NOMO-1 treated with dmso at 0.1 percent for 144 hours (cell line): ENCODE data around the gene RGS17.
"Not testable (repeated sequence)": the region's sequence is repeated elsewhere in the genome, so short reads cannot be mapped to it uniquely, and the experiment has no call there.

Source experiments
- DNase-seq: peaks from one replicate; lab custom pipeline; 2025; ENCODE audit not compliant: unreplicated experiment; lab: John Stamatoyannopoulos, UW

RGS17 gene, protein sequence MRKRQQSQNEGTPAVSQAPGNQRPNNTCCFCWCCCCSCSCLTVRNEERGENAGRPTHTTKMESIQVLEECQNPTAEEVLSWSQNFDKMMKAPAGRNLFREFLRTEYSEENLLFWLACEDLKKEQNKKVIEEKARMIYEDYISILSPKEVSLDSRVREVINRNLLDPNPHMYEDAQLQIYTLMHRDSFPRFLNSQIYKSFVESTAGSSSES

DNA sequence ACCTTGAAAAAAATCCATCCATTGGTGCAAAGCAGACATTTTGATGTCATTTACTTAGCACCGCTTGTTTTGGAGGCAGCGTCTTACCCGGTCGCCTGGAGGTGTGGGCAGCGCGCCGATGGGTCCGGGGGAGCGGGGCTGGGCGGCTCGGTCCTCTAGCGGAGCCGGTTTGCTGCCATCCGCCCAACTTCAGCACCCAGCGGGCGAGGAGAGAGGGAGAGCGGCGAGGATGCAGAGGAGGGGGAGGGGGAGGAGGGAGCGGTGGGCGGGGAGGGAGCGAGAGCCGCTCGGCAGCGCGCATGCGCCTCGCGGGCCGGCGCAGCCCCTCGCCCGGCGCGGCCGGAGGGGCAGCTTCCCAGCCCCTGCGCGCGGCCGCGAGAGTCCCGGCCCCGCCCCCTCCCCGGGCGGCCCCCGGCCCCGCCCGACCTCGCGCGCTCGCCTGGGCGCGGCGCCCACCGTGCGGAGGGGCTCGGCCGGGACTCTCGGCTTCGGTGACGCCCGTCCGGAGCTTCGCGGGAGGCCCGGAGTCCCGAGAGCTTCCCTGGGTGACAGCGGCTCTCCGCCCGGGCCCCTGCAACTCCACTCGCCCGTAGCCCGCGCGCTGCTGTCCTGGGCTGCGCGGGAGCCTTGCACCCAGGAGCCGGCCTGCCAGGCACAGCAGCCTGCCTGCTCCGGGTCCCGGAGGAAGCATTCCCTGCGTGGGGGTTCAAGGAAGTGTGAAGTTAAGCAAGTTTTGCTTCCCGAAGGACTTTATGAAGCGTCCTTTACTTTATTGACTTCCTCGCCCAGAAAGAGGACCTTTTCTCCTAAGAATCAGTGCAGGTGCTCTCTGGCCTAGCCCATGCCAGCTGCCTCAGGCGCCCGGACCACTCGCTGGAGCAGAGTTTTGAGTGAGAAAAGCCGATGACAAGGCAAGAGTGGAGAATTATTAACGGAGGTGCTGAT lies at the start of gene RGS17:
Gene RGS17, minus strand, starts transcription at position 246 of the 945 bp plus-strand sequence. CDS start 87,264 bp downstream, outside the sequence.
- no peak for DNase-seq

DNA sequence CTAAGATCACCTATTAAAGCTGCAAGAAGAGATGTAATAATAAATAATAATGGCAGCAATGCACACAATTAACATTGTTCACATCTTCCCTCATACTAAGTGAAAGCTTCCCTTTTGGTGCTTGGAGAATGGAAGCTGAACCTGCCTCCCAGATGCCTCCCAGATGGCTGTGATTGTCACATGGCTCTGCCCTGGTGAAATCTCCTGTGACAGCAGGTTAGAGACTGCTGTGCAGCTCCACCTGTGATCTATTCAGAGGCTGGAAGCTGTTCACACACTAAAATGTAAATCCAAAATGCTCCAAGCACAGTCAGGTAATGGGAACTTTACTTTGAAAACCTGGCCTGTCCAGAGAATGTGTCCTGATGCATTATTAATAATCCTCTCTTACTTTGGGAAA lies 41.7 kb upstream of the RGS17 start:
- DNase-seq, result no peak

DNA sequence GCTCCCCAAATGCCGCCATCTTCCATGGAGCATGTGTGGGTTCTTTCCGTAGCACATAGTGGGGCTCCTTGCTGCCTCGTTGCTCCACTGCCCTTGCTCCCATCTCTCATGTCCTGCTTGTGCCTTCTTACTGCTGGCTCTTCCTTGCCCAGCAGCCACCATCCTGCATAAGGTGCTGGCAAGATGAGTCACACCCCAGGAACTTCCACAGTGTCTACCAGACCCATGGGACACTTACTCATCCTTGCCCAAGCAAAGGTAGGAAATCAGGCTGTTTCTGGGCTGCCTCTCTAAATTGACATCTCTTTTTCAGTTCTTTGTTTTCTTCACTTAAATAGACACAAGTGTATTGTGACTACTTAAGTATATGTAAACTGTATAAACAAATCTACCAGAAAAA lies 39.4 kb upstream of the RGS17 start:
- no peak for DNase-seq

DNA sequence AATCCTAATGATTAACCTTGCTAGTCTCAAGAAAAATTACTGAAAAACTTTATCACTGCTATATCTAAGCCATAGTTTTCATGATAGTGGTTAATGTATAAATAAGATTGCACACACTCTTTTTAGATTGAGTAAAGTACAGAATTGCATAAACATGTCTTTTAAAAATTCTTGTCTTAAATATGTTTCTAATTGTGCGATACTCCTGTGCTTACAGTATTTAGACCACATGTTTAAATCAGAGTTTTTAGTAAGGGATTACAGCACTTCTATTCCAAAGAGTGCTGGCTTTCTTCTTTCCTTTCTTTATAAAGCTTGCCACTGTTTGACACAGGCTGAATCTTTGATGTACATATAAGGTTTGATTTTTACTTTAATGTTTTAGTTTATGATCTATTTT lies 36.8 kb upstream of the RGS17 start:
- DNase-seq, result no peak

DNA sequence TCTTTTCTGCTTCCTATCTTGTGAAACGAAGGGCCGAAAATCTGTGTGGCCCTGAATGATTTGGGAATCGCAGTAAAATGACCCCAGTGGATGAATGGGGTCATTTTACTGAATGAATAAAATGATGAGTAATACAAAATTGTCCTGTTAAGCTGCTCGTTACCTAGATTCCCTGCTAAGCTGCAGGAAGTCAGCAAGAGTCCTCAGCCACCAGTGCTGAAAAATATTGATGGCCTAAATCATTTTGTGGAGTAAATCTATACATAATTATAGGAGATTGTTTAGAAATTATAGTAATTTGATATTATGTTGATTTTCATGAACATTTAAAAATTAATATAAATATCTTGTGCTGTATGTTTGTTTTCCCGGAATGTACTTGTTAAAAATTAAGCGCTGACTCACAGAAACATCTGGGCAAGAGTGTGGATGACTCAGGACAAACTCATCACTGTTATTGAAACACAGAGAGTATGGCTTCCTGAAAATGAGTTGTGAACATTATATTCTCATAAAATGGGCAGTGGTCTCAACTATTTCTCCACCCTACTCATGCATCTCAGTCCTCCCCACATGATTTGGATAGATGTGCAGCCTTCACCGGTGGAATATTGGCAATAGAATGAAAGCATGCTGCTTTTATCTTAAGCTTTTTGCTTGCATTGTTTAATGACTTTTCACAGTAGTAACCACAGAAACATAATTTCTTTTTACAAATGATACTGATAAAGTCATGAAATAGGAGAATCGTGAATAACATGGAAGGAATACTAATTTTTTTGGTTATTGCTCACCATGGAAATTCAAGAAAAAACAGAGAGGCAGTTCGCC lies 36.2 kb upstream of the RGS17 start:
- no peak for DNase-seq

DNA sequence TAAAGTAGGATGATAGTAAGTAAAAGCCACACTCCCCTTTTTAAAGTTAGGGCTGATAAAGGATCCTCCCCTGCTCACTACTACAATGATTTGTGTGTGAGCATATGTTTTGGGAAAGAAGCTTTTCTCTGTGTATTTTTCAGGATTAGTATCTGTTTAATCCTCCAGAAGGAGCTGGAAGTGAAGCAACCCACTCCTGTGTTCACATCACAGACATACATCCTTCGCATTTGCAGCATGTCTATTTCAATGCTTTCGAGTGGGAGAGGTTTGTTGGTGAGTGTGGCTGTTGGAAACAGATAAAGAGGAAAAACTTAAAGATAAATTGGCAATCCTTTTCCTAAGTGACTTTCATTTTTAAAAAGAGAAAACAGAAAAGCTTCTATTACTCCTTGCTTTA lies 31.6 kb upstream of the RGS17 start:
- DNase-seq, result no peak

DNA sequence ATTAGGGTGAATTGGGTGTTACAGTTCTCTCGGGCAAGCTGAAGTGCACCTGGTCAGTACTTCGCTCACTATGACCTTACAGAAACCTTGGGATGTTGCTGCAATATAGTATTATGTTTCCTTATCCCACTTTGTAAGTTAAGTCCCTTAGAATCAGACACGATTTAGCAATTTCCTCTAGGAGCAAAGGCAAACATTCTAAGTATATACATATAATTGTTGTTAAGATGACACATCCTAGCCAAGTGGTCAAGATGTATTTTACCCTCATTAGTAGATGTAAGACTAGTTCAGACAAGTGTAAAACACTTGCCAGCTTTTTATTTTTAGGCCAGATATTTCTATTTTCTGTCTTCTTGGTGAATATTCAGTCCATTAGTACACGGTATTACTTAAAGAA lies 31.1 kb upstream of the RGS17 start:
- no peak for DNase-seq

DNA sequence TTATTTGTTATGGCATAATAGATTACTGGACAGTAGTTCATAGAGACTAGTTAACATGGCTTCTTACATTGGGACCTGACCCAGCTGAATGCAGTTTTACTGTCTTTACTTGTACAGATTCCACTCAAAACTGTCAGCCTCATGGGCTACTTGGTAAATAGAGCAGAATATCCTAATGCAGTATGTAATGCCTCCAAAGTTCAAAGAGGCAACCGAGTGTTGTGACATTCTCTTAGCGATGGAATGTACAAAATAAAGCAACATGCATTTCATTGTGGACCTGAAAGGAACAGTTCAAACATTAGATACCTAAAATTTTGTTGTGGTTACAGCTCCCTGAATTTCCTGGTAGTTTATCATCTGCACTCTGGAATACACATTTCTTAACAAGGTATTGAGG lies 29.1 kb upstream of the RGS17 start:
- no peak for DNase-seq

DNA sequence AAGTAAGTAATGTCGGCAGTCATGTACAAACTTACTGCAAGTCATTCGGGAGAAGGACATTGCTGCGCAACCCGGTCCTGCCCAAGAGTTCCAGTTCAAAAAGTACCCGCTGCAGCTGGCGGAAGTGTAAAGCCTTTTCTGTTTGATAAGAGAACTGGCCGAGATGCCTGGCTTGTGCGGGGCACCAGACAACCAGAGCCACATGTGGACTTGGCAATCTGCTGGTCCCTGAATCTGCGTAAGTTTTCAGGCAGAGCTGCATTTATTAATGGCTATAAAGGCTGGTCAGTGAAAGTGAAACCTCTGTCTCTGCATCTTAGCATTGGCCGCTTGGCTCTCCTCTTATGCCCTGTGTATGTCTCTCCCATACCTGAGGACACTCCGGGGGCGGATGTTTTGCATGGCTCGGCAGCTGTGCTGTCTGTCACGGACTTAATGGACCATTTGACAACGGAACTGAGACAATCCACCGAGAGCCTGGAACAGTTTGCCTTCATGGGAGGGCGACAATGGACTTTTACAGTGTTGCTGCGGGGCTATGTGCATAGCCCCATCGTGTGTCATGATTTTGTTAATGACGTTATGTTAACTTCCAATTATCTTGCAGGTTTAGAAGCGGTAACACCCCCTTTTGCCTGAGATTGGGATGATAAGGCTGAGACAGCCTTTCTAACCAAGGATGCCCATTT lies 19.8 kb upstream of the RGS17 start:
- DNase-seq, result no peak

DNA sequence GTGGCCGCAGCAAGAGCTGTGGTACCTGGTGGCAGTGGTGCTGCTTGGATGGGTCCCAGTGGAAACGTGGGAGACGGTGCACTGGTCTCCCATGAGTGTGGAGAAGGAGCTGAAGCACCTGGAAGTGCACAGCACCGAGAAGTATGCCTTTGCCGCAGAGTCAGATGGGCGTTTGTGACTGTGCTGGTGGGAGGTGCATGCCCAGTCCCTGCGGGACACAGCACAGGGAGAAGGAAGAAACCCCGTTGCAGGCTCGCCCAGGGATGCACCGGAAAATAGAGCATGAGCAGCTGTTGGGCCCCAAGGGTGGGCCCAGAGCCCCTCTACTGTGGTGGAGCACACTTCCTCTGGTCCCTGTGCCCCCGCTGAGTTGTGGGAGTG lies 19.3 kb upstream of the RGS17 start:
- no peak for DNase-seq

DNA sequence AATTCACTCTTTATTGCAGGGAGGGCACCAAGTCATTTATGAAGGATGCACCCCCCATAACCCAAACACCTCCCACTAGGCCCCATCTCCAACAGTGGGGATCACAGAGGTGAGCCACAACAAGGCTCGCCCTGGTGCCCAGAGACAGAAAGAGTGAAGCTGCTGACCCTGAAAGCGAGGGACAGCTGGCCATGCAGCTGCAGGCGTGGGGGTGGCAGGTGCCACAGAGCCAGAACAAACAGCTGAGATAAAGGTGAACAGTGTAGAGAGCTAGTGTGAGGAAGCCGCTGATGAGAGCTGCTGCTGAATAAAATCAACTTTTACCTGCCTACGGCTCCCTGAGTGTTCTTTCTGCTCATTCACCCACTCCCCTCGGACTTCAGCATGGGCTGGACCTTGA lies 18.8 kb upstream of the RGS17 start:
- DNase-seq, result no peak

DNA sequence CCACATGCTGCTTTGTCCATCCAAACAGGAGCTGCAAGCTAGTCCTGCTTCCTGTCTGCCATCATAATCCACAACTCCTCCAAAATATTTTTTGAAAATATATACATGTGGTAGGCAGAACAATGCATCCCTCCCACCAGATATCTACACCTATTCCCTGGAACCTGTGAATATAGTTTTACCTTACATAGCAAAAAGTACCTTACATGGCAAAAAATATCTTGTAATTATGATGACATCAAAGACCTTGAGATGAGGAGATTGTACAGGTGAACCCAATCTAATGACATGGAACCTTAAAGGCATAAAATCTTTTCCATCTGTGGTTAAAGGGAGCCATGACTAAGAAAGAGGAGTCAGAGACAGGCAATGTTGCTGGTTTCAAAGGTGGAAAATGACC lies 15.3 kb upstream of the RGS17 start:
- DNase-seq, result no peak

DNA sequence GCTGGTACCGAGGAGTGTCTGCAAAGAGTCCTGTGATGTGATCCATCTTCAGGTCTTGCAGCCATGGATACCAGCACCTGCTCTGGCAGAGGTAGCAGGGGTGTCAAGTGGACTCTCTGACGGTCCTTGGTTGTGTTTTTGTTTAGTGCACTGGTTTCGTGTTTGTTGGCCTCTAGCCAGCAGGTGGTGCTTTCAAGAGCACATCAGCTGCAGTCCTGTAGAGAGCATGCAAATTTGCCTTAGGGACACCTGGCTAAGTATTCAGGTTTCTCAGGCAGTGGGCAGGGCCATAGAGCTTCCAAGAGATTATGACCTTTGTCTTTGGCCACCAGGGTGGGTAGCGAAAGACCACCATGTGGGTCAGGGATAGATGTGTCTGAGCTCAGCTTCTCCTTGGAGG lies 14.5 kb upstream of the RGS17 start:
- no peak for DNase-seq

DNA sequence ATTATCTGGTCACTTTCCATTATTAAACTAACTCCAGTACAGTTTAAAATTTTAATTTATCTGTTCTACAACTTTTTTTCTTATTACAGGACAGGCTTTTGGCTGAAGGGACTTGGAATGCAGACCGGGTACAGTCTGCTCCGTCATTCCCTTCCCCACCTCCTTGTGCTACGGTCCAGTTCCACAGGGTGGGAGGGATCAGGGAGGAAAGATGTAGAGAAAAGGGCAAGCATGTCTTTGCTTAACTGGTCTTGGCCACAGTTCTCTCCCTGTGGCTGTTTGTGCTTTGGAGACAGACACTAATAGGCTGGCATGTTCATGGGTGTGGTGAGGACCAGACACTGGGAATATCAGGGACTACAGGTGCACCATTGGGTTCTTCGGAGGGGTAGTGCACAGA lies 12.1 kb upstream of the RGS17 start:
- DNase-seq, result no peak

DNA sequence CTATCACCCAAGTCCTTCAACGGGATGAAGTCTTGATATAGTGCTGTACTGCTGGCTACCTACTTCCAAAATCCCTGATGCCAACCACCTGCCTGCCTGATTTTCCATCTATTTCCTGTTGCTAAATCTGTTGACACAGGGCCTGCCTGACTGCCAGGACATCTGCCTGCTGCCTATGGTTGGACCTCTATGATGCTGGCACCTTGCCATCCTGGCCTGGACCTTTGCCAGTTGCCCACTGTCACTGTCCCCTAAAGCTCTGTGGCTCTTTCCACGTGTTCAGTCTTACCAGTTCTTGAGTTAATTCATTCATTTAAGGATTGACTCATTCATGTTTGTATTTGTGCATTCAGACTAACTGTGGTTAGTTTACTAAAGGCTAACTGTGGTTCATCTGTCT lies 9.2 kb upstream of the RGS17 start:
- DNase-seq, result no peak

DNA sequence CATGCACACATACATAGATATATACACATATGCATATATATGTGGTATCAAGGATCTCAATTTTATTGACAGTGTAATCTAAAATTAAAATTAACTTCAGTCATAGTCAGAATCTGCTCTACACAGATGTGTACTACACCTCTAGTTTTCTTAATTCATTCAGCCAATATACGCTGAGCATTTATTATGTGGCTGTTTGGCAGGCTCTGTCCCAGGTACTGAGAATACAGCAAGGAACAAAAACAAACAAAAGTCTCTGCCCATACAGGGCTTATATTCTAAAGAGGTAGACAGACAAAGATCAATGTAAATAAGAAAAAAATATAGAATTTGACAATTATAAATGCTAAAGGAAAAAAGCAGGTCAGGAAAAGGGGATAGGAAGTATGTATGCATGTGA lies 7.8 kb upstream of the RGS17 start:
- DNase-seq, result no peak

DNA sequence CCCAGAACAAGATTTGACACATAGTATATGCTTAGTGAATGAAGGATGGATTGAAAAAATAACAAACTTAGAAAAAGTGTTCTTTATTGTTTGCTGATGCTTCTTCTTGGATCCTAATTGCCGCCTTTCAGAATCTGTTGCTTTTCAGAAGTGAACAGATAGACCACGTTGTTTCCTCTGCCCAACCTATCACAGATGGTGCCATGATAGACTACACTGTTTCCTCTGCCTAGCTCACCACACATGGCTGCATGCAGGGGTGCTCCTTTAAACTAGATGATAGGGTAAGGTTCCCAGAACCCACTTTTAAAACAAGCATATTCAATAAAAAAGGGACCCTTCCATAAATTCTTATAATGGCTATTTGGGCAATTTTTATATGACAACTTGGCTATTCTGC lies 4.6 kb upstream of the RGS17 start:
- DNase-seq, result no peak

DNA sequence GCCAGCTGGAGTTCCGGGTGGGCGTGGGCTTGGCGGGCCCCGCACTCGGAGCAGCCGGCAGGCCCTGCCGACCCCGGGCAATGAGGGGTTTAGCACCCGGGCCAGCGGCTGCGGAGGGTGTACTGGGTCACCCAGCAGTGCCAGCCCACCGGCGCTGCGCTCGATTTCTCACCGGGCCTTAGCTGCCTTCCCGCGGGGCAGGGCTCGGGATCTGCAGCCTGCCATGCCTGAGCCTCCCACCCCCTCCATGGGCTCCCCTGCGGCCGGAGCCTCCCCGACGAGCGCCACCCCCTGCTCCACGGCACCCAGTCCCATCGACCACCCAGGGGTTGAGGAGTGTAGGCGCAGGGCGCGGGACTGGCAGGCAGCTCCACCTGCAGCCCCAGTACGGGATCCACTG lies 2.6 kb upstream of the RGS17 start:
- DNase-seq, result not testable (repeated sequence)

DNA sequence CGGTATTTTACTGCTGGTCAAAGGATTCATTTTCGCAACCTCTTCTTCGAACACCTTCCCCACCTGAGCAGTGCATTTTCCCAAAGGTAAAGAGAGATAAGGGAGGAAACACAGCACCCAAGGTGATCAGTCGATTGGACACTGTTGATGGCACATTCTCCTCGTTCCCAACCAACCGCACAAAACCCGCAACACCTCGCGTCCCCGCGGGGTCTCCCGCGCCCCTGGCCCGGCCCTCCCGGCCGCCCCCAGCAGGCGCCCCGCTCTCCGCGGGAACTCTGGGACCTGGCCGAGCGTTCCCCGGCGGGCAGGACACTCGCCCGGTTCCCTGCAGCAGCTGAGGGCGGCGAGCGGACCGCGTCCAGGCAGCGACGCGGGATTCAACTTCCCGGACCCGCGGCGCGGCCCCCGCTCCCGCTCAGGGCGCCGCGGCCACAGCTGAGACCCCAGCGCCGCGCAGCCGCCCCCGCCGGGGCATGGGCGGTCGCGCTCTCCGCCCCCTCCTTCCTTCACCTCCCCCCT lies 506 bp downstream of the RGS17 start:
- no peak for DNase-seq

DNA sequence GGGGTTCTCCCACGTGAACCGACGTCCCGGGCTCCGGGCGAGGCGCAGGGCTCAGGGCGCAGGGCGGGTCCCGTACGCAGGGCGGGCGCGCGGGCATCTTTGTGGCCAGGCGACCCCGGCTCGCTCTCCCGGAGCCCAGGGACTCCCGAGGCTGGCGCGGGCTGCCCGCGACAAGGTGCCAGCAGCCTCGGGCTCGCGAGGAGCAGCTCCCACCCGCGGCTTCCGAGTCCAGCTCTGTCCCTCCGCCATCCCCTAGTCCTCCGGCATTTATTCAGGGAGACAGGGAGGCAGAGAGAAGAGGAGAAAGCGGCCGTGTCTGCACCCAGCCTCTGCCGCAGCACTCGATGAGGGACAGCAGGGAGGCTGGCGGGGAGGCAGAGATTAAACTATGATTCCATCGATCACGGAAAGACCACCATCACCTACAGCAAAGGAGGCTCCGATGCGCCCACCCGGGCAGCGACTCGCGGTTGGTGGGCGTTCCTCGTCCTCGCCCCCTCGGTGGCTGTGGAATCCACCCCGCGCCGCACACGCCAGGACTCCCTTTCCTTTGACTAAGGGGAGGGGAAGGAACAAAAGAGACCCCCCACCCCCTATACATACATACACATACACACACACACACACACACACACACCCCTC lies 1.1 kb downstream of the RGS17 start:
- DNase-seq, result no peak
